ENCODE measurements around the gene NUDT8. TPM values are rescaled to one million over a fixed set of nuclear protein-coding genes. Genes with fewer than 3 reads are reported as not detected.
"Not testable (repeated sequence)": the region's sequence is repeated elsewhere in the genome, so short reads cannot be mapped to it uniquely, and the experiment has no call there.

The NUDT8 gene
- total RNA-seq, 1 experiment from 2014 or later, result 13.2 TPM

DNA sequence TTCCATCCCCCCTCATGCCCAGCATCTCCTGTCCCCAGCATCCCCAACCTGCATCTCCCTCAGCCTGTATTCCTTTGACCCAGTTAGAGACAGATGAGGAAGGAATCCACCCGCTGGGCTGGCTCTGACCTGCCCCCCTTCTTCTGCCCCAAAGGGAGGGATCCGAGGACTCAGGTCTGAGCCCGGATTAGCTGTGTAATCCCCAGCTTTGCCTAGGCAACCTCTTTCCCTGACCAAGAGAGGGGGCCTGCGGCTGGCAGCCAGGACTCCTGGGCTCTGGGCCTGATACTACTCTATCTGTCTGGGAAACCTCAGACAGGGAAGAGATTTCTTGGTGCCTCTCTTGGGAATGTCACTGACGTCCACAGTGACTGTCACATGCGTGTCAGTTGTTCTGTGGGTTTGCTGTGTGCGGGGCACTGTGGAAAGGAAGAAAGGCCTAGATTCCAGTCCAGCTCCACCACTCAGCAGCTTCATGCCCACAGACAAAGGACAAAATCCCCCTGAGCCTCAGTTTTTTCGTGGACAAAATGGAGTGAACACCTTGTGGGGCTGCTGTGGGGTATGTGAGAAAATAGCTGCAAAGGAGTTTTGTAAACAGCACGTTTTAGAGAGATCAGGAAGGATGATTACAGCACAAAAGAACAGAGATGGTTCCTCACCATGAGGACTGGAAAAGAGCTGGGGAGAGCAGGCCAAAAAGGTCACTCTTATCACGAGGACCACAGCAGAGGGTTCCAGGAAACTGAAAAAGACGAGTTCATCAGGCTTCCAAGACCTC lies 24.3 kb downstream of the NUDT8 start:
- in situ Hi-C loops (cut with HindIII; ENCODE audit: low pct_unique_long_range_greater_than_20kb, low sequenced_read_pairs) (no loop called here), intact Hi-C loops (cut with micrococcal nuclease; ENCODE audit: unreplicated experiment) (no loop called here)
- CTCF ChIA-PET, result interaction anchor here (0.7 to 1.5 kb wide), 2 partner anchors 9 to 54 kb away, joined by 3 to 11 read pairs; no protein-coding TSS in a partner anchor
- POLR2A ChIA-PET, result no interaction called here
- TF ChIP-seq SIN3A (IDR thresholded peaks at IDR 0.05; ENCODE audit: borderline replicate concordance, insufficient read depth, low read depth, low read length) (no peak), POLR2AphosphoS5 (IDR thresholded peaks at IDR 0.05; ENCODE audit: low read depth, low read length) (no peak), TCF7L2 (IDR thresholded peaks at IDR 0.05; ENCODE audit: low read depth, low read length) (no peak), REST (IDR thresholded peaks at IDR 0.05; ENCODE audit: insufficient read depth in 1 of 2, low read depth in 2 of 2, low read length in 1 of 2) (no peak)
- TF ChIP-seq, protein P1, sequence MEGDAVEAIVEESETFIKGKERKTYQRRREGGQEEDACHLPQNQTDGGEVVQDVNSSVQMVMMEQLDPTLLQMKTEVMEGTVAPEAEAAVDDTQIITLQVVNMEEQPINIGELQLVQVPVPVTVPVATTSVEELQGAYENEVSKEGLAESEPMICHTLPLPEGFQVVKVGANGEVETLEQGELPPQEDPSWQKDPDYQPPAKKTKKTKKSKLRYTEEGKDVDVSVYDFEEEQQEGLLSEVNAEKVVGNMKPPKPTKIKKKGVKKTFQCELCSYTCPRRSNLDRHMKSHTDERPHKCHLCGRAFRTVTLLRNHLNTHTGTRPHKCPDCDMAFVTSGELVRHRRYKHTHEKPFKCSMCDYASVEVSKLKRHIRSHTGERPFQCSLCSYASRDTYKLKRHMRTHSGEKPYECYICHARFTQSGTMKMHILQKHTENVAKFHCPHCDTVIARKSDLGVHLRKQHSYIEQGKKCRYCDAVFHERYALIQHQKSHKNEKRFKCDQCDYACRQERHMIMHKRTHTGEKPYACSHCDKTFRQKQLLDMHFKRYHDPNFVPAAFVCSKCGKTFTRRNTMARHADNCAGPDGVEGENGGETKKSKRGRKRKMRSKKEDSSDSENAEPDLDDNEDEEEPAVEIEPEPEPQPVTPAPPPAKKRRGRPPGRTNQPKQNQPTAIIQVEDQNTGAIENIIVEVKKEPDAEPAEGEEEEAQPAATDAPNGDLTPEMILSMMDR (IDR thresholded peaks at IDR 0.05), result no peak
- no peak overlapping the region for H3K27ac ChIP-seq (ENCODE audit: low read length)
- H3K27me3 ChIP-seq (ENCODE audit: control insufficient read depth, insufficient read depth, low read length), result no peaks in the 10 kb centered on the region
- no peak for DNase-seq (ENCODE audit: low read depth, low spot score)
- H3K36me3 ChIP-seq (ENCODE audit: control insufficient read depth, insufficient read depth, low read length), result no peaks in the 10 kb centered on the region; the same call in 1 of the 2 replicates
- no peaks in the 10 kb centered on the region for H3K9me3 ChIP-seq (ENCODE audit: control insufficient read depth, insufficient read depth, low read depth, low read length)
- BruUV-seq (replicated peaks), result no TSS peak
- H3K4me1 ChIP-seq (ENCODE audit: control insufficient read depth, insufficient read depth, low read length), result peaks cover 11% of the 10 kb centered on the region
- no peak for ATAC-seq
- no peak overlapping the region for H3K4me3 ChIP-seq (ENCODE audit: low read depth in 2 of 2, low read length in 2 of 2)

- DNase-seq (ENCODE audit: low read depth, low spot score), result no peak
- in situ Hi-C loops (cut with HindIII; ENCODE audit: low pct_unique_long_range_greater_than_20kb, low sequenced_read_pairs) (no loop called here), intact Hi-C loops (cut with micrococcal nuclease; ENCODE audit: unreplicated experiment) (no loop called here)
- ChIA-PET POLR2A (no interaction called here), CTCF (no interaction called here)
- no peaks in the 10 kb centered on the region for H3K9me3 ChIP-seq (ENCODE audit: control insufficient read depth, insufficient read depth, low read depth, low read length)
- BruUV-seq (replicated peaks), result no TSS peak
- H3K27me3 ChIP-seq (ENCODE audit: control insufficient read depth, insufficient read depth, low read length), result no peaks in the 10 kb centered on the region
- no peak overlapping the region for H3K4me3 ChIP-seq (ENCODE audit: low read depth in 2 of 2, low read length in 2 of 2)
- no peak for ATAC-seq
- no peaks in the 10 kb centered on the region; the same call in 1 of the 2 replicates for H3K36me3 ChIP-seq (ENCODE audit: control insufficient read depth, insufficient read depth, low read length)
- peaks cover 11% of the 10 kb centered on the region for H3K4me1 ChIP-seq (ENCODE audit: control insufficient read depth, insufficient read depth, low read length)
- TF ChIP-seq, protein P1 (IDR thresholded peaks at IDR 0.05), result no peak
- TF ChIP-seq SIN3A (IDR thresholded peaks at IDR 0.05; ENCODE audit: borderline replicate concordance, insufficient read depth, low read depth, low read length), result no peak
- TF ChIP-seq REST (IDR thresholded peaks at IDR 0.05; ENCODE audit: insufficient read depth in 1 of 2, low read depth in 2 of 2, low read length in 1 of 2), result no peak
- TF ChIP-seq TCF7L2 (IDR thresholded peaks at IDR 0.05; ENCODE audit: low read depth, low read length), result no peak
- no peak for TF ChIP-seq POLR2AphosphoS5 (IDR thresholded peaks at IDR 0.05; ENCODE audit: low read depth, low read length)
- H3K27ac ChIP-seq (ENCODE audit: low read length), result no peak overlapping the region
Observed at GRCh38 chr11:67604815-67605214, 24.9 kb downstream of the NUDT8 start.

DNA sequence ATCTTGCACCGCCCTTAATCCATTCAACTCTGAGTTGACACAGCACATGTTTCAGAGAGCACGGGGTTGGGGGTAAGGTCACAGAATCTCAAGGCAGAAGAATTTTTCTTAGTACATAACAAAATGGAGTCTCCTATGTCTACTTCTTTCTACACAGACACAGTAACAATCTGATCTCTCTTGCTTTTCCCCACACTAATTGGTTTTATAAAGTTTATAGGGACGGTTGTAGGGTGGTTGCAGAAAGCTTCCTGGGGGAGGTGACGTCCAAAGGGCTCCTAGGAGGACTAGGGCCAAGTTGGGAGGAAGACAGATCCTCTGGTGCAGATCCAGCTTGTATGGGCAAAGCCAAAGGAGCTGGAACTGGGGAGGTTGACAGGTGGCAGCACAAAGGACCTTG lies 25.6 kb downstream of the NUDT8 start:
- H3K9me3 ChIP-seq (ENCODE audit: control insufficient read depth, insufficient read depth, low read depth, low read length); ATAC-seq; H3K27me3 ChIP-seq (ENCODE audit: control insufficient read depth, insufficient read depth, low read length); H3K27ac ChIP-seq (ENCODE audit: low read length); DNase-seq (ENCODE audit: low read depth, low spot score); H3K36me3 ChIP-seq (ENCODE audit: control insufficient read depth, insufficient read depth, low read length); CTCF ChIA-PET; intact Hi-C loops (cut with micrococcal nuclease; ENCODE audit: unreplicated experiment); BruUV-seq (replicated peaks); POLR2A ChIA-PET; in situ Hi-C loops (cut with HindIII; ENCODE audit: low pct_unique_long_range_greater_than_20kb, low sequenced_read_pairs); H3K4me3 ChIP-seq (ENCODE audit: low read depth in 2 of 2, low read length in 2 of 2): not testable (repeated sequence)
- H3K4me1 ChIP-seq (ENCODE audit: control insufficient read depth, insufficient read depth, low read length), result peaks cover 11% of the 10 kb centered on the region
